SKM-1 treated with dmso at 0.1 percent for 144 hours (cell line): ENCODE results near the gene SFMBT2.

Experiments
- DNase-seq: peaks from one replicate; lab custom pipeline; 2025; ENCODE audit not compliant: unreplicated experiment; lab: John Stamatoyannopoulos, UW

Gene SFMBT2

DNA sequence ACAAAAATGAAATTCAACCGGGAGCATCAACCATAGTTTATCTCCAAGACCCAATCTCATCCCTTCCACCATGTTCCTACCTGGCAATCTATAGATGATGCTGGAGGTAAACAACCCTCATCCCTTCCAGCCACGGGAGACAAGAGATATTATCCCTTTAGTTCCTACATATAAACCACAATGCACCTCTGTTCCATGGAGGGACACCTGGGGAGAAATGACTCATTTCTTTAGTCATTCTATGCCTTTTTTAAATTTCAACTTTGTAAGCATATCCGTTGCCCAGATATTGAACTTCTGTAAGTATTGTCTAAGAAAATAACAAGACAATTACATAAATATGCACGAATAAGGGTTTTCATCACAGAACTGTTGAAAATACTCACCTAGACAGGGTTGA is 15.5 kb upstream of the SFMBT2 start:
- no peak for DNase-seq

DNA sequence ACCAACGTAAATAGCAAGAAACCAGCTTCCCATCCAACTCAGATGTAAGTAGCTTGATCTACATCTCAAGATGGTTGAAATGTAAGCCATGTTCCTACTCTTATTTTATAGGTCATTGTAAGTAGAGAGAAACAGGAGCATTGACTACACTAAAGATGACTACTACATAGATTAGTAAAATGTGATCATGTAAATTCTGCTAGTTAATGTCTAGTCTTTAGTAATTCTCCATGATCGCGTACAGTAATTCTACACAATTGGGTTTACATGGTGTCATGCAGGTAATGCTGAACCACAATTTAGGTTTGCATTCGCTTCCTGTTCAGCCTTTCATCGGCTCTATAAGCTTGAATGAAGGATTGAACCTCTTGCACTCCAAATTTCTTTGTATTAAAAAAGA is 14.9 kb upstream of the SFMBT2 start:
- DNase-seq: no peak

DNA sequence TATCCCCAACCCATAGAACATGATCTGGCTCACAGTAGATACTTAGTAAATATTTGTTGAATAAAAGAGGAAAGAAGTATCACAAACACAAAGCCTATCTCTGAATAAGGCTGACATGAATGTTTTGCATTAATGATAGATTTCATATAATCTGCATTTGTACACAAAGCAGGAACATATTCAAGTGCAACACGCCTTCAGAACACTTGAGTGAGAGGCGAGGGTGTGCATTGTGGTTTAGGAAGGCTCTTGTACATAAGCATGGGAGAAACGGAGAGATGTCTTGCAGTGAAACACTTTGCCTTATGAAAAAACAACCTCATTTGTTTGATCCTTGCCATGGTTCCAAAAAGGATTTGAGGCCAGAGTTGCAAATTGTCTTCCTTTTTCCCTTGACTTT is 14.1 kb upstream of the SFMBT2 start:
- DNase-seq: no peak

DNA sequence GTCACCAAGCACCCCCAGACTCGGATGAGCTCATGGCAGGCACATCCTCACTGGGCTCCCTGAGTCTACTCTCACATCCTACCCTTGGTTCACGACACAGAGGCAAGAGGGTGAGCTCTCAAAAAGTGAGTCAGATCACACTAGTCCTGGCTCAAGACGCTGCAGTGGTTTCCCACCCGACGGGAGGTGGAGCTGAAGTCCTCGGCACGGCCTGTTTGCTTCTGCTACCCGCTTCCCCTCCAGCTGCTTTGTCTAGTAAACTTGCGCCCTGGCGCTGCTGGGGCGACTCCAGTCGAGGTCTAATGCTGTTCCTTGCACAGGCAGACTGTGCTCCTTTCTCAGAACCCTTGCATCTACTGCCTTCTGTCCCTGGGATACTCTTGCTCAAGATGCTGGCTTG is 13.5 kb upstream of the SFMBT2 start:
- no peak for DNase-seq

DNA sequence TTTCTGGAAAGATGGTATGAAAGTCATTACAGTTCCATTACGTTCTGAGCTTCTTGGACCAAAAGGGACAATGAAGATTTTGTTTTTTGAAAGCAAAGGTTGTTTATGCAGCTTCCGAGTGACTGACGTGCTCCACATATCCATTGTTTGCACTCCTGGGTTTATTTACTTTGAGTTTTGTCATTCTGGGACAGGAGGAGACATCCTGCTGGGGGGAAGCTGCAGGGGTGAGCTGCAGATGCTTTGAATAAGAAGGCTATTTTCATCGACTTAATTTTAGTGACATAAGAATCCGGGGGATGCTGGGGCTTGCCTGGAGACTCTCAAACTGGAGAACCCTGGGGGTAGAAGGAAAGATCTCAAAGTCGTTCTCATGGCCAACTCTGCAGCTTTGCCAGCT is 12.7 kb upstream of the SFMBT2 start:
- no peak for DNase-seq

DNA sequence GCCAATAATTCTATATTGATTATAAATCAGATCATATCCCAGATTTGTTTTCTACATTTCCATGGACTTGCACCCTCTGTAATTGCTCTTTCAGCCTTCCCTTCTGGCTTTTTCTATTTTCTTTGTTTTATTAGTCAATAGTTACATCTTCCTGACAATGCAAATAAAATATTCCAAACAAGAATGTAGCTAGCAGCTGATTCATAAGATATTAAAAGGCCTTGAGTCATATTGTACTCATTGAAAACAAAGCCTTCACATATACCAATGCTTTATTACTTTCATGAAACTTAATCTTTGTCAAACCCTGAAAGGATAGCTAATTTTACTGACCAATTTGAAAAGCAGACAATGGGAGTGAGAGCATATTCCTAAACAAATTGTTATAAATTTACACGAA is 10.7 kb upstream of the SFMBT2 start:
- no peak for DNase-seq

DNA sequence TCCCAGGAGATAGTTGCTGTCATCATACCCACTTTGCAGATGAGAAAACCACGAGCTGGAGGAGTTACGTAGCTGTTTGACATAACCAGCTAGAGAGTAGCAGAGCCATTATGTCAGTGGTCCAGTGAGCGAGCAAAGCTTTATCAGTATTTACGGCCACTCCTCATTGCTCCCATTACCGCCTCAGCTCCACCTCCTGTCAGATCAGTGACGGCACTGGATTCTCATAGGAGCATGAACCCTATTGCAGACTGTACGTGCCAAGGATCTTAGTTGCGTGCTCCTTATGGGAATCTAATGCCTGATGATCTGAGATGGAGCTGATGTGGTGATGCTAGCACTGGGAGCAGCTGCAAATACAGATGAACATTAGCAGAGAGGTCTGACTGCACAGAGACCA is 9.2 kb upstream of the SFMBT2 start:
- no peak for DNase-seq

DNA sequence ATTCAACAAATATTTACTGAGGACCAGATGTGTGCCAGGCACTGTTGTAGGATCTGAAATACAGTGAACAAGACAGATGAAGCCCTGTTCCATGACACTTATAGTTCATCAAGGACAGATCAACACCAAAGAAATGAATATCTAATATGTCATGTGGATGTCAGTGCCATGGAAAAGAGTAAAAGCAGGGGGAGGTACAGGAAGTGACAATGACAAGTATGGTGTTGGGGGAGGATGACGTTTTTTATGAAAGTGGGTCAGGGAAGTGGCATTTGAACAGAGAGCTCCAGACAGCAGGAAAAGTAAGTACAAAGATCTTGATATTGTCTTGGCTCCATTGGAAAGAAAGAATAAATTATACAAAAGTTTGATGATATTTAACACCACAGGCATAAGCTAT is 7.0 kb upstream of the SFMBT2 start:
- no peak for DNase-seq

DNA sequence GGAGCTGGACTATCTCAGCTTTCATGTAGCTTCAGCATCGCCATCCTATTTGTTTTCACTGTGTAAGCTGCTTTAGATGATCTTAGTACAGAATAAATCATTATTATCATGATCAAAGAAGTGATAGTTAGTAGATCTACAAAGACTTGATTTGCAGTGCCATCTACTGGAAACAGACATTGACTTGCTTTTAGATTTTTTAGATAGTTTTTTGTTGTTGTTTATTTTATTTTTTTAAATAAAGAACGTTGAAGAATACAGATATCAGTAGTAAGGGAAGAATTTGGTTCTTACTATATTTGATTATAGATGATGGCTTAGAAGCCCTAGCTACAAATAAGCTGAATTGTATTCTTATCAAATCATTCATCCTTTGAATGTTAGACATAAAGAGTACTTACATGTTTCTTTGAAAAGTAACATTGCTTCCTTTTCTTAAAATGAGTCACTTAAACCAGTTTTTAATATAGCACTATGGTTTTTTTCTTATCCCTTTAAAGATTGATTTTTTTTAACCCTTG is 6.3 kb upstream of the SFMBT2 start:
- DNase-seq: no peak

DNA sequence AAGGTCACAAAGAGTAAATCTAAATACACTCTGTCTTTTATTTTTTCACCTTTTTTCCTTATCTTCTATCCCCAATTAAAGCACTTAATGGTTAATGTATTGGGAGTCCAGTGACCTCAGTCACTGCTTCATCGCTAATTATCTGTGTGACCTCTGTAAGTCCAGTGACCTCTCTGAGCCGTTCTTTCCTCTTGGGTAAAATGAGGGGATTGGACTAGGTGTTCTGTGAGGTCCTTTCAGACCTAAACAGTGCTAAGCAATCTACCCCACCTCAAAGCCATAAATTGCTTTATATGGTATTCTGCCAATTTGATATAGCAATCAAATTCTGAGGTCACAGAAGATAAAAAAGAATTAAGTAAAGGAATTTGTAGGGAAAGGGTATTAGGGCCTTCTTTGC is 3.9 kb upstream of the SFMBT2 start:
- no peak for DNase-seq

DNA sequence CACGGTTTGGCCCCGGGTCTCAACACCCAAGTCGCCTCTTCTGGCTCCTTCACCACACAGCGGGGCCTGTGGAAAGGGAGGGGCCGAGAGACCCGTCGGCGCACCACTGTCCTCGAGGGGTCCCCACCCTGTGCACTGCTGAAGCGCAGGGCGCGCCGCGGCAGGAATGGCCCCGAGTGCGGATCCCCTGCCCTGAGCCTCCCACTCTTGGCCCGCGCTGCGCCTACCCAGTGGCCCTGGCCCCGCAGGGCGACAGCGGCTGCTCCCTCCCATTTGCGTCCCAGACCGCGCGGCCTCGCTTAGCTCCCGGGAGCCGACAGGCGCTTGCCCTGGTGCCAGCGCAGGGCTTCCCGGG is 2.1 kb upstream of the SFMBT2 start:
- DNase-seq: no peak

DNA sequence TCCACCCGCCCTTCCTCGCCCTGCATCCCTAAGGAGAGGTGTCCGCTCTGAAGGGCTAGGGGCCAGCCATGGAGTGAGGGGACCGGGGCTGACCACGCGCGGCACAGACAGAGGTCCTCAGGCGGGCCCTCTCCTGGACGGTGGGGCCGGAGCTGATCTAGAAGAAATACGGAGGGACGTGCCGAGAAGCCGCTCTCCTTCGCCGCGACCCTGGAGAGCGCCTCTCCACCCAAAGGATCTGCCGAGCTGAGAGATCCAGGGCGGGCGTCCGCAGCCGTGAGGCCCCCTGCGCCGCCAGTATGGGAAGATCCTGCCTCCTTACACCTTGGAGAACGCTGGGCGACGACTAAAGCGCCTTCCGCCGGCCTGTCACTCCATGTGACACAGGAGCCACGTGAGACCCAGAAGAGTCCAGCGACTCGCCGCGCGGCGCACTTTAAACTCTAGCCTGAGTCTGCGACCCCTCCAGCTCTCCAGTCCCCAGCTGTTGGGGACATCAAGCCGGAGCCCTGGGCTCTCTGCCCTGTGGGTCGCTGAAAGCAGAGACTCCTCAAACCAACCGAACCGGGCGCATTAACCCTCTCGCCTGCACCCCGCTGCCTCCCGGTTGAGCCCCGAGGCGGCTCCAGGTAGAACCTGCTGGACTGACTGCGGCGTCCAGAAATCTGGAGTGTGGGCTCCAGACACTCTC is 1.5 kb upstream of the SFMBT2 start:
- DNase-seq: no peak

DNA sequence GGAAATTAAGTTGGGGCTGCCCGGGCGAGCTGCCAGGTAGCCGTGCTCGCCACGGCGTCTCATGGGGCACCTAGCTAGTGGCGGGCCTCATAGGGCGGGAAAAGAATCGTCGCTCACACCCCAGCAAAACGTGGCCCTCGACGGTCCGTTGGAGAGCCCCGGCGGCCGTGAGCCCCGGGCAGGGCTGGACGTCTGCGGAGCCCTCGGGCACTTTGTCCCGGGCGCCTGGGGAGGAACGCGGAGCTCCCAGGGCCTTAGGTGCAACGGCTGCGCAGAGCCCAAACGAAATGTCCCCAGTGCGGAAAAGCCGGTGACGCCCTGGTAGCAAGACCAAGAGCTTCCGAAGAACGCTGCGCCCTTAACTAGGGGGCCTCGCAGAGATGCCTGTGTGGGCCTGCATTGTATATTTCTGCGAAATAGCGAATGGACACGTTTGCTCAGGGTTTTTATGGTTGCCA is 866 bp upstream of the SFMBT2 start:
- DNase-seq: no peak

DNA sequence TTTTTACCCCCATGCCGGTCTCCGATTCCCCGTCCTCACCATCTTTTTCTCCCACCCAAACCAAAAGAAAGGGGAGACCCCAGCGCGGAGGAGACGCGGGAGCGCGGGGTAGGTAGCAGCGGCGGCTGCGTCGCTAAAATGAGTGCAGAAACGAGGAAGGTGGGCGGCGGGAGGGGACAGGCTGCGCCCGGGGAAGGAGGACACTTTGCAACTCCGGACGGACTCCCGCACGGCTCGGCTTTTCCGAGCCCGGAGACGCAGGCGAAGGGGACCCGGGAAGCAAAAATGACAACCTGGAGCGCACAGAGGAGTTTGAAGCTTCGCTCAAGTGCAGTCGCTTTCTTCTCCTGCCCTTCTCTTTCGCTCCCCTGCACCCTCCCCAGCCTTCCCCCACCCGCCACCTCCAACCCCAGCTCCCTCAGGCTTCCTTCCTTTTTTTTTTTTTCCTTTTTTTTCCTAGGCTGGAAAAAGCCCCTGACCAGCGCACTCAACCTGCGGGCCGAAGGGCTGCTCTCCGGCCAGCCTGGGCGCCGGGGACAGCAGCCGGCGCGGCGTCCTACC is 453 bp downstream of the SFMBT2 start:
- DNase-seq: no peak

DNA sequence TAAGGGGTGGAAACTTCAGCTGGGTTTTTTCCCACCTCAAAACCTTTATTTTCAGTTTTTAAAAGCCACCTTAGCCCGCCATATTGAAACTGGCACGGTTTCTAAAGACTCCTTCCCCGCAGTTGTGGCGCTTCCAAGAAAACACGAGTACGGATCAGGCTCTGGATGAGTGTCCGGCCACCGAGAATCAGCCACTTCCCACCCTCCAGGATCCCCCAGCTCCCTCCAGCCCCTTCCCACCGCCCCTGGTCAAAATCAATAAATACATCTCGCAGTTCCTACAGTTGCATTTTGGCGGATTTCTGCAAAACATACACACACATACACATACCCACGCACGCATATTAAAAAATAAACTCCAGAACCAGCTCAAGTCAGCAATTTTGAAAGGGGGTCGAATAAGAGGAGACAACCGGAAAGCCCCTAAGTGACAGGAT is 1.1 kb downstream of the SFMBT2 start:
- no peak for DNase-seq

DNA sequence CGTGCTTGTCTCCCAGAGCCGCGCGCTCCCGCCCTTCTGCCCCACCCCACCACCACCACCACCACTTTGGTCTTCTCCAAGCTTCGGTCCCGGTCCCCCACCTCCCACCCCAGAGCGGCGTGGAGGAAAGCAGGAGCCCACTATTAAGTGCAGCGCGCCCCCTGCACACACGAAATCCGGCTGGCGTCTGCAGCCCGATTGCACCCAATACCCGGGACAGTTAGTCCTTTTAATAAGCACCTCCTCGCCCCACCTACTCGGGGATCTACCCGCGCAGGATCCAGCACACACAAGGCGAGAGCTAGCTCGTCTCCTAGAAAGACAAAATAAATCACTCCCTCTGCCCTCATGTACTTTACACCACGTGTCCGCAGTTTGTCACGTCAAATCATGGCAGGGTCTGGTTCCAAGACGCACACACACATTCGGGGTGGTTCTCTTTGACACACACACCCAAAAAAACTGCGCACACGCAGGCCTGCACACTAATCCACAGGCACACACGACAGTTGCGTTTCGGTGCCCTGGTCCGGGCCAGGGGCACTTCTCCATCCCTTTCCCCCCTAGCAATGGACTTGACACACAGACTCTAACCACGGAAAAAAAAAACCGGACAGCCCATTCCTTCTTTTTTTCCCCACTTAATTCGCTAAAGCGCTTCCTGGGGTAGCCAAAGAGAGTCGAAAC is 1.6 kb downstream of the SFMBT2 start:
- no peak for DNase-seq

DNA sequence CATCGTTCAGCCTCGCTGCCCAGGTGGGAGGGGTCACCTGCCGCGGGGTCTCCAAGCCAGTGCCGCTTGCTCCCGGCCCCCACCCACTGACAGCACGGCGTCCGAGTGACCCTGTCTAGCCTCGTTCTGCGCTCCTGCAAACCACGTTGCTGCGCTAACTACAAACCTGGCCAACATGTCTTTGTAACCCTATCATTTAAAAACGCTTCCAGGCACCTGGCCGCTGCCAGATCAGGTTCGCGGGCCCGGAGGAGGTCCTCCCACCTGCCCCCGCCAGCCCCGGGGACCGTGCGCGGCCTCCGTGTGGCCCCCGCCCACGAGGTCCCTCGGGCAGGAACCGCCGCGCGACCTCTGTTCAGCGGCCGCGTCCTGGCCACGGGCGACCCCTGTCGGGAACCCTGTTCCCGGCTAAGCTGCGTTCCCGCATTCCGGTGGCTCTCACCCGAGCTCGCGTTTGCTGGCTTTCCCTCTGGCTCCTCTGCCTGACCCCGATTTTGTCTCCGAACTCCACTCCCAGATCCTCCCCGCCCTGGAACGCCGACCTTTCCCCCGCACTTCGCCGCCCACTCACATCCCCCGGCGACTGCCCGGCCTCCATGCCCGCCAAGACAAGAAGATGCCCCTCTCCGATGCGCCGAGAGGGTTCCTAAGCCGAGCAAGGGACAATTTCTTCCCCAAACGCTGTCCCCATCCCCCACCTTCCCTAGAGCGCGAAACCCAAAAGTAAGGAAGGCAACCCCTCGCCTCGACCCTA is 2.4 kb downstream of the SFMBT2 start:
- DNase-seq: no peak

DNA sequence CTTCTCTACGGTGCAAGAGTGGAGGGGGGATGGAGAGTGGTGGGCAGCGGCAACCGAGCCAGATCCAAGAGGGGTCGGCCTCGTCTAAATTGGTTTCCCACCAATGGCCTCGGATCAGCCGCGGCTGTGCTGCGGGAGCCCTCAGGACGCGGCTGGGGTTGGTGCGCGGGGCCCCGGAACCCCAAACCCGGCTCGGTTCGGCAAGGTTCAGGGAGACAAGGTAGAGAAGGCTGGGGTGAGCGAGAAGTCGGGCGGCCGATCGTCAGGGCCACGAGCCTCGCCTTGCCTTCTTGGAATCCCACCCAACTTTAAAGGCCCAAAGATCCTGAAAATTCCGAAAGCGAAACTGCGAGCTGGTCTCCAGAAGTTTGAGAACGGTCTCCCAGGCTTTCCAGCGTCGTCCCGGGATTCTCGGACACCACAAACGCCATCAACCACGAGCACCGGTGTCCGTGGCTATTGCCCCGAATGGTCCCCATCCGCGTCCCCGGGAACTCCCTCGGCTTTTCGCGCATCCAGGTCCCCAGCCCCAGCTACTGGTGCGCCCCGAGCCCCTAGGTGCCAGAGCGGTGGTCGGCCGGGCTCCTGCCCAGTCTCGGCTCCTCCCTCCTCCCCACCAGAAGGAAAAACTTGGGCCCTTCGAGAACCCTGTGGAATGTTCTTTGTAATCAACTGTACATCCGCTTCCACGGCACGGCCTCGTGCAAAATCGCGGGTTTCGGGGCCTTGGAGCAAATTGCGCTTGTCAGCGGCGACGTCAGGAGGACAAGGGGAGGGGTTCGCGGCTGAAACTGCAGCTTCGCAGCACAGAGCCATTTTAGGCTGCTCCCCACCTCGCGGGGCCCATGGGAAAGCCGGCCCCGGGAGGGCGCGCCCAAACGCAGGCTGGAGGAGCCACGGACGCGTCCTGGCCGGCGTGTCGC is 3.2 kb downstream of the SFMBT2 start:
- no peak for DNase-seq

DNA sequence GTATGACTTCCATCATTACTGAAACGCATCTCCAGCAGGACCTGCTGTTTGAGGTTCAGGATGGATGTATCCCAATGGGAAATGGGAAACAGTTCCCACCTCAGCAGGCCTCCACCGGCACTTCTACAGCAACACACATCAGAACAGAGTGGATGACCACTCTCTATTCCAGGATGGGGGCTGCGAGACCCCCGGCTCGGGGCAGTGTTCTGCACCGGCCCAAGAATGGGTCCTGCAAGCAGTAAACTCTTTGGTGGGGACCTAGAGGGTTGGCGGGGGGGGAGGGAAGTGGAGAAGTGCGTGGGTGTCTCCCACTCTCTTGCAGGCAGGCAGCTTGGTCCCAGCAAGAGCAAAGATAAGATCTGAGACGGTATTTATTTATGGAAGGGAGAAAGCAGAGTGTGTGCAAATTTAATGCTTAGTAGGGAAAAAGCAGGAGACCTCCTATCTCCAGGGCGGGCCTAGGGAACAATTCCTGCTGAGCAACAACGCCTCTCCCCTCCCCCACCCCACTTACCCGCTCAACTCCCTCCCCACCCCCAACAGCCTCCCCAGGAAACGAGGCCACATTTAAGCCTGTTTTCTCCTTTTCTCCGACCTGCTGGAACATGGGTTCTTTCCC is 4.0 kb downstream of the SFMBT2 start:
- no peak for DNase-seq

DNA sequence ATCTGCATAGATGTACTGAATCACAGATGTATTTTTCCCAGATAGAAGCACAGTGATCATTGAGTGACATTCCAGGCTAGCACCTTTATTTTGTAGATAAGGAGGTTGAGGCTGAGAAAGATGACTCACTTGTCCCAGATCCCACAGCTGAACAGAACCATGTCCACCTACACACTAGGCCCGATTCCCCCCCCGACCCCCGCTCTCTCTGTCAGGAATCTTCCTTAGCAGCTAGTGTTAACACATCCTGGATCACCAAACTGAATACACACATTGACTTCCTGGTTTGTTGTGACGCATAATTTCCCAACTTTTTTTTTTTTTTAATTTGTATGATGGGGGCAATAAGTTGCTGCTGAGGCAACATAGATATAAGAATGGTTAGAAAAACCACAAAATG is 5.2 kb downstream of the SFMBT2 start:
- no peak for DNase-seq
